Left ventricle myocardium inferior (tissue), 1 donor: ENCODE data around the gene KRTAP5-8. TPM values are rescaled to one million over a fixed set of nuclear protein-coding genes. Genes with fewer than 3 reads are reported as not detected.

ENCODE experiments used
- DNase-seq: peaks from one replicate; pipeline ENCODE4 v3.0.0-alpha.2; 2020
- H3K27ac ChIP-seq: fragments of 200-600 bp; replicated peaks from 2 replicates; pipeline ENCODE4 v1.8.0; 2021
- H3K27me3 ChIP-seq: fragments of 200-600 bp; 2 replicates; pipeline ENCODE4 v1.8.0; 2021; ENCODE audit warnings: low read depth
- H3K36me3 ChIP-seq: fragments of 200-600 bp; 2 replicates; pipeline ENCODE4 v1.8.0; 2021
- H3K4me1 ChIP-seq: fragments of 200-600 bp; 2 replicates; pipeline ENCODE4 v1.8.0; 2021
- H3K4me3 ChIP-seq: fragments of 200-600 bp; 2 replicates; pipeline ENCODE4 v1.8.0; 2021; ENCODE audit warnings: mild to moderate bottlenecking, moderate library complexity
- H3K9me3 ChIP-seq: fragments of 200-600 bp; replicated peaks from 2 replicates; pipeline ENCODE4 v1.8.0; 2021
- intact Hi-C: fragments of 100-400 bp; cut with micrococcal nuclease; formaldehyde crosslinking; loops from one replicate; pipeline ENCODE4 v1.11.0; 2022
- total RNA-seq: library from RNA; stranded (reverse); fragmentation: NEBNext Ultra II Directional; extraction: Animal tissue kit (Norgen Biotek cat#: 25700); gene quantifications from one replicate; pipeline ENCODE4 v1.2.1, GENCODE V29; 2021
- TF ChIP-seq, protein P1 (sequence below): fragments of 200-600 bp; IDR thresholded peaks from 2 replicates; pipeline ENCODE4 v1.8.0; 2021; ENCODE audit warnings: antibody characterized with exemption, mild to moderate bottlenecking, borderline replicate concordance
- donor health status: DM: no; HTN: yes; CAD: no; lungs with severe emphysema.

The KRTAP5-8 gene
- total RNA-seq, 1 donor from 2014 or later: not detected

DNA sequence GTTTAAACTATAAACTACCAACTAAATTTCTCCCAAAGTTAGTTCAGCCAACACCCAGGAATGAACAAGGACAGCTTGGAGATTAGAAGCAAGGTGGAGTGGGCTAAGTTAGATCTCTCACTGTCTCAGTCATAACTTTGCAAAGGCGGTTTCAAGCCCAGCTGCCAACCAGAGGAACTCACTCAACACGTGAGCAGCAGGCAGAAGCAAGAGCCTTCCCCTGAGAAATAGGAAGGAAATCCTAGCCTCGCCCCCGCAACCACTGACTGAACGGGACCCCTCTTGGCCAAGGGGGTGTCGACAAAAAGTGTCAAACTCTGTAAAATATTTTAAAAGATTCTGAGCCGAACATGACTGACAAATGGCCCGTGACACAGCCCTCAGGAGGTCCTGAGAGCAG, 6.0 kb downstream of the KRTAP5-8 start:
- peaks cover 9% of the 10 kb centered on the region for H3K4me1 ChIP-seq
- peaks cover 54% of the 10 kb centered on the region for H3K27me3 ChIP-seq

DNA sequence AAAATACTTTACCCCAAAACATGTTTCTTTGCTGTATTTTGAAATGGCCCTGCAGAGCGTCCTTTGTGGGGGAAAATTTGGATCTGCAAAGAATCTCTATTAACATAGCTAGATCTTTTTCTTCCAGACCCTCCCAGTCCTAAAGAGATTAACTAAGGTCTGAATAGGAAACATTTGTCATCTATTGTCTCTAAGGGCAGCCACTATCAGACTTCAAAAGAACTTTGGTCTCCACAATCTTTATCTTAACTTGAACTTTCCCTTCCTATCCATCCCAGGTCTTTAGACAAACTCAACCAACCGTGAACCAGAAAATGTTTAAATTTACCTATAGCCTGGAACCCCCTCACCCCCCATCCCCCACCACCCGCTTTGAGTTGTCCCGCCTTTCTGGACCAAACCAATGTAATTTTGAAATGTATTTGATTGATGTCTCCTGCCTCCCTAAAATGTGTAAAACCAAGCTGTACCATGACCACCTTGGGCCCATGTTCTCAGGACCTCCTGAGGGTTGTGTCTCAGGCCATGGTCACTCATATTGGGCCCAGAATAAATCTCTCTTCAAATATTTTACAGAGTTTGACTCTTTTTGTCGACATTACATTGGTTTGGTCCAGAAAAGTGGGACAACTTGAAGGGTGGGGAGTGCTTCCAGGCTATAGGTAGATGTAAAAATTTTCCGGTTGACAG, 6.8 kb downstream of the KRTAP5-8 start:
- Histone ChIP-seq H3K36me3 (no peaks in the 10 kb centered on the region), H3K9me3 (no peaks in the 10 kb centered on the region), H3K4me3 (no peak overlapping the region), H3K27me3 (peaks cover 49% of the 10 kb centered on the region), H3K4me1 (peaks cover 9% of the 10 kb centered on the region), H3K27ac (no peak overlapping the region)
- no peak for DNase-seq
- TF ChIP-seq, protein P1, sequence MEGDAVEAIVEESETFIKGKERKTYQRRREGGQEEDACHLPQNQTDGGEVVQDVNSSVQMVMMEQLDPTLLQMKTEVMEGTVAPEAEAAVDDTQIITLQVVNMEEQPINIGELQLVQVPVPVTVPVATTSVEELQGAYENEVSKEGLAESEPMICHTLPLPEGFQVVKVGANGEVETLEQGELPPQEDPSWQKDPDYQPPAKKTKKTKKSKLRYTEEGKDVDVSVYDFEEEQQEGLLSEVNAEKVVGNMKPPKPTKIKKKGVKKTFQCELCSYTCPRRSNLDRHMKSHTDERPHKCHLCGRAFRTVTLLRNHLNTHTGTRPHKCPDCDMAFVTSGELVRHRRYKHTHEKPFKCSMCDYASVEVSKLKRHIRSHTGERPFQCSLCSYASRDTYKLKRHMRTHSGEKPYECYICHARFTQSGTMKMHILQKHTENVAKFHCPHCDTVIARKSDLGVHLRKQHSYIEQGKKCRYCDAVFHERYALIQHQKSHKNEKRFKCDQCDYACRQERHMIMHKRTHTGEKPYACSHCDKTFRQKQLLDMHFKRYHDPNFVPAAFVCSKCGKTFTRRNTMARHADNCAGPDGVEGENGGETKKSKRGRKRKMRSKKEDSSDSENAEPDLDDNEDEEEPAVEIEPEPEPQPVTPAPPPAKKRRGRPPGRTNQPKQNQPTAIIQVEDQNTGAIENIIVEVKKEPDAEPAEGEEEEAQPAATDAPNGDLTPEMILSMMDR: no peak
- intact Hi-C loops: no loop called here

More for the DNA sequence above, 6.0 kb downstream of the KRTAP5-8 start:
- TF ChIP-seq, protein P1: no peak
- Histone ChIP-seq H3K4me3 (no peak overlapping the region), H3K27ac (no peak overlapping the region), H3K9me3 (no peaks in the 10 kb centered on the region), H3K36me3 (no peaks in the 10 kb centered on the region)
- intact Hi-C loops: no loop called here
- DNase-seq: no peak

DNA sequence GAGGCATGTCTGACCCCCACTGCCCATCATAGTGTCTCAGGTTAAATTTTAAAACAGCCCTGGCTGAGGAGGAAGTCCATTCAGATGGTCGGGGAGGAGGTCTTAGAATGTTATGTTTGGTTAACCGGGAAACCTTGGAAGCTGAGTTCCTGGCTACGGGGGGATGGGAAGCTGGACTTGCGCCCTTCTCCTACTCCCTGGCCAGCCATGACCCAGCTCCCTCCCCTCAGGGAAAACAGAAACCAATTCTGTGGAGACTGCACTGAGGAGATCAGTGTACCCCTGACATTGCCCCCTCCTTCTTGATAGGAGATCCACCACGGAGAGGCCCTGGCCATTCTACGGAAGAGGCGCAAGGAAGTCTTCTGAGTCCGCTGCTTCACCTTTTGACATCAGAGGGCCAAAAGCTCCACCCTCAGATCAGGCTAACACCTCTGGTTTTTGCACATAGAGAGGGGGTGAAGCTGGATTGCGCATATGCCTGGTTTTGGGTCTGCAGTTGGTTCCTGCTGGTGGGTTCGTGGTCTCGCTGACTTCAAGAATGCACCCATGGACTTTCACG, 7.7 kb downstream of the KRTAP5-8 start:
- no peaks in the 10 kb centered on the region for H3K9me3 ChIP-seq
- TF ChIP-seq, protein P1: no peak
- no peak overlapping the region for H3K4me3 ChIP-seq
- intact Hi-C loops: no loop called here
- H3K36me3 ChIP-seq: no peaks in the 10 kb centered on the region
- no peak for DNase-seq
- no peak overlapping the region for H3K27ac ChIP-seq
- peaks cover 9% of the 10 kb centered on the region for H3K4me1 ChIP-seq
- peaks cover 49% of the 10 kb centered on the region for H3K27me3 ChIP-seq

DNA sequence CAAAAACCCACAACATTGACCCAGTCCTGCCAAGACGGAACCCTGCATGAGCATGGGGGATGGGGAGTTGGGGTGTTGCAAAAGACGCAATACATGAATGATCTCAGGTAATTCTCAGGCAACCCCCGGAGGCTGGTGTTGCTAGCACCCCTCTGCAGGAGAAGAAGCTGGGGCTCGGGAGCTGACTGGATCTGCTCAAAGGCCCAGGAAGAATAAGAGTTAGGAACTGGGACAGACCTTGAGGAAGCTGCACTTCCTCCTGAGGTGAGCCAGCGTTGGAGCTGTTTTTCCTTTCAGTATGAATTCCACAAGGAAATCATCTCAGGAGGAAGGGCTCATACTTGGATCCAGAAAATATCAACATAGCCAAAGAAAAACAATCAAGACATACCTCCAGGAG, 10.3 kb downstream of the KRTAP5-8 start, which contains the start of gene KRTAP5-9:
Gene KRTAP5-9 (plus strand): TSS at position 301 of the 400 bp plus-strand sequence. CDS start 238 bp downstream, outside the sequence.
- Histone ChIP-seq H3K27ac (no peak within 1 kb of the TSS), H3K27me3 (peaks cover 34% of the 10 kb centered on the region), H3K9me3 (no peaks in the 10 kb centered on the region), H3K4me1 (peaks cover 9% of the 10 kb centered on the region), H3K36me3 (no peaks in the 10 kb centered on the region), H3K4me3 (no peak within 1 kb of the TSS)
- intact Hi-C loops: no loop called here
- TF ChIP-seq, protein P1: no peak
- no peak for DNase-seq

DNA sequence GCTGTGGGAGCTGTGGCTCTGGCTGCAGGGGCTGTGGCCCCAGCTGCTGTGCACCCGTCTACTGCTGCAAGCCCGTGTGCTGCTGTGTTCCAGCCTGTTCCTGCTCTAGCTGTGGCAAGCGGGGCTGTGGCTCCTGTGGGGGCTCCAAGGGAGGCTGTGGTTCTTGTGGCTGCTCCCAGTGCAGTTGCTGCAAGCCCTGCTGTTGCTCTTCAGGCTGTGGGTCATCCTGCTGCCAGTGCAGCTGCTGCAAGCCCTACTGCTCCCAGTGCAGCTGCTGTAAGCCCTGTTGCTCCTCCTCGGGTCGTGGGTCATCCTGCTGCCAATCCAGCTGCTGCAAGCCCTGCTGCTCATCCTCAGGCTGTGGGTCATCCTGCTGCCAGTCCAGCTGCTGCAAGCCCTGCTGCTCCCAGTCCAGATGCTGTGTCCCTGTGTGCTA, 10.9 kb downstream of the KRTAP5-8 start:
- H3K27me3 ChIP-seq: peaks cover 33% of the 10 kb centered on the region
- H3K4me3 ChIP-seq: no peak overlapping the region
- H3K27ac ChIP-seq: no peak overlapping the region
- no peaks in the 10 kb centered on the region for H3K36me3 ChIP-seq
- H3K4me1 ChIP-seq: peaks cover 9% of the 10 kb centered on the region
- TF ChIP-seq, protein P1: no peak
- H3K9me3 ChIP-seq: no peaks in the 10 kb centered on the region
- DNase-seq: no peak
- intact Hi-C loops: no loop called here
